ENCODE data around the gene SULT1C4. TPM values are rescaled to one million over a fixed set of nuclear protein-coding genes. Genes with fewer than 3 reads are reported as not detected.

SULT1C4 gene
- total RNA-seq, 1 donor from 2014 or later, result 11.3 TPM

GRCh38 chr2:108369153-108369552 lies 8.6 kb upstream of the SULT1C4 start:
- no peak overlapping the region for H3K27ac Mint-ChIP-seq
- TF ChIP-seq CTCF (IDR thresholded peaks at IDR 0.05), result no peak
- no peak overlapping the region for H3K4me3 ChIP-seq

GRCh38 chr2:108370080-108370479 lies 7.7 kb upstream of the SULT1C4 start:
- Histone ChIP-seq H3K27ac (no peak overlapping the region), H2AFZ (replicated peaks) (no peak overlapping the region), H3K27me3 (no peaks in the 10 kb centered on the region), H3K36me3 (no peaks in the 10 kb centered on the region), H3F3A (ENCODE audit: low read depth) (no peaks in the 10 kb centered on the region), H3K4me3 (no peak overlapping the region), H3K4me2 (no peak overlapping the region), H3K4me1 (no peaks in the 10 kb centered on the region), H3K9ac (no peak overlapping the region), H4K20me1 (ENCODE audit: low read depth) (no peaks in the 10 kb centered on the region), H3K79me2 (ENCODE audit: low read depth) (no peaks in the 10 kb centered on the region), H3K9me3 (ENCODE audit: low read depth) (no peaks in the 10 kb centered on the region)
- DNase-seq (ENCODE audit: low spot score), result no peak
- no peaks in the 10 kb centered on the region for H3K9me3 Mint-ChIP-seq
- H3K36me3 Mint-ChIP-seq, result no peaks in the 10 kb centered on the region
- no peaks in the 10 kb centered on the region for H3K27me3 Mint-ChIP-seq (ENCODE audit: insufficient read depth, low read depth)
- H3K4me1 Mint-ChIP-seq, result no peaks in the 10 kb centered on the region
- no peak overlapping the region for H3K27ac Mint-ChIP-seq
- H3K4me3 Mint-ChIP-seq, result no peak overlapping the region
- no peak for TF ChIP-seq EZH2phosphoT487 (IDR thresholded peaks at IDR 0.05)
- no peak for TF ChIP-seq CTCF (IDR thresholded peaks at IDR 0.05)
- TF ChIP-seq EZH2 (IDR thresholded peaks at IDR 0.05), result no peak

More at GRCh38 chr2:108369153-108369552, 8.6 kb upstream of the SULT1C4 start:
- Mint-ChIP-seq H3K4me3 (no peak overlapping the region), H3K36me3 (no peaks in the 10 kb centered on the region), H3K9me3 (peaks cover 5% of the 10 kb centered on the region), H3K27me3 (ENCODE audit: insufficient read depth, low read depth) (no peaks in the 10 kb centered on the region), H3K4me1 (no peaks in the 10 kb centered on the region)
- no peak for DNase-seq (ENCODE audit: low spot score)
- Histone ChIP-seq H3F3A (ENCODE audit: low read depth) (no peaks in the 10 kb centered on the region), H2AFZ (replicated peaks) (no peak overlapping the region), H3K4me1 (no peaks in the 10 kb centered on the region), H3K4me2 (no peak overlapping the region), H3K27me3 (no peaks in the 10 kb centered on the region), H3K9ac (no peak overlapping the region), H3K79me2 (ENCODE audit: low read depth) (no peaks in the 10 kb centered on the region), H3K27ac (no peak overlapping the region), H3K36me3 (no peaks in the 10 kb centered on the region), H3K9me3 (ENCODE audit: low read depth) (no peaks in the 10 kb centered on the region), H4K20me1 (ENCODE audit: low read depth) (no peaks in the 10 kb centered on the region)

- Histone ChIP-seq H3K27ac (no peak overlapping the region), H4K20me1 (ENCODE audit: low read depth) (no peaks in the 10 kb centered on the region), H3K36me3 (no peaks in the 10 kb centered on the region), H3F3A (ENCODE audit: low read depth) (peaks cover 7% of the 10 kb centered on the region), H3K9me3 (ENCODE audit: low read depth) (no peaks in the 10 kb centered on the region), H3K4me2 (no peak overlapping the region), H3K9ac (no peak overlapping the region), H3K4me1 (peaks cover 12% of the 10 kb centered on the region), H3K27me3 (no peaks in the 10 kb centered on the region), H2AFZ (replicated peaks) (peak overlapping the region; percentile 94), H3K79me2 (ENCODE audit: low read depth) (no peaks in the 10 kb centered on the region), H3K4me3 (no peak overlapping the region)
- Mint-ChIP-seq H3K9me3 (peaks cover 6% of the 10 kb centered on the region), H3K27ac (peak overlapping the region; percentile 85), H3K4me1 (peaks cover 26% of the 10 kb centered on the region), H3K27me3 (ENCODE audit: insufficient read depth, low read depth) (peaks cover 2% of the 10 kb centered on the region), H3K36me3 (peaks cover 6% of the 10 kb centered on the region), H3K4me3 (peak overlapping the region; percentile 10)
- no peak for DNase-seq (ENCODE audit: low spot score)
- no peak for TF ChIP-seq CTCF (IDR thresholded peaks at IDR 0.05)
- TF ChIP-seq EZH2phosphoT487 (IDR thresholded peaks at IDR 0.05), result no peak
- no peak for TF ChIP-seq EZH2 (IDR thresholded peaks at IDR 0.05)
These were observed 980 bp upstream of the SULT1C4 start for GRCh38 chr2:108376774-108377173.
